Fibroblast of the conjunctiva (primary cell): ENCODE results near the gene SLC6A12.

ENCODE experiments used
- DNase-seq: peaks from one replicate; pipeline ENCODE4 v3.0.0-alpha.2; 2010; ENCODE audit warnings: low read depth

Gene SLC6A12

GRCh38 chr12:215116-215515 lies 1.2 kb upstream of the SLC6A12 start:
- no peak for DNase-seq

GRCh38 chr12:213527-213932 lies 427 bp downstream of the SLC6A12 start:
- no peak for DNase-seq

DNA sequence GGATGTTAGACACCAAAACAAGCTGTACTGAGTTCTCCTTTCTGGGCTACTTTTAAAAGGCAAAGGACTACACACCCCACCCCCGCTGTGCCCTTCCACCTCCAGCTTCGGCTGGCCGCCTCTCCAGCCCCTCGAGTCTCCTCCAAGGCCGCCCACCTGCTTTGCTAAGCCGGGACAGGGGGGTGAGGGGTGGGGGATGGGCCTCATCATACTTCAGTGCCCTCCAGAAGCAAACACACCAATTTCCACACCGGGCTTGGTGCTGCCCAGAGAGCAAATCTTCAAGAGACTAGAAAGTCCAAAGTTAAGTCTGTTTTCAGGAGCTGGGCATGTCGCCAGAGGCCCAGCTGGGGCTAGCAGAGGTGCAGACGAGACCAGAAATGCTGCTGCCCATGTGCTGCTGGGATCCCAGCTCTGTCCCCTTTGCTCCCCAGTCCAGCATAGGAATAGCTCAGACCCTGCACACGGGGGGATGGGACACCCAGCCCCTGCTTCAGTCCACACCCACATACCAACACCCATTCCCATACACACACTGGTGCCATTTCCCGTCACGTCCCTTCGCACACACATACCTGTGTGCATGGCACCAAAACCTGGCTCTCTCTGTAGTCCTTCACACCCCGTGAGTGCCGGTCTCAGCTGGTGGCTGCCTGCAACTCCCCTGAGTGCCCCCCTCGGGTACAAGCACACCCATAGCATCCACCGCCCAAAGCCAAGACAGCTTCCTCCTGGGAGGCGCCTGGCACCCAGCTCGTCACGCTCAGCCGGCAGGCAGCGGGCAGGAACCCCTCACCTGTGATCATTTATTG lies 1.0 kb downstream of the SLC6A12 start:
- no peak for DNase-seq

- DNase-seq = no peak
Observed at GRCh38 chr12:212415-212714, 1.6 kb downstream of the SLC6A12 start.

DNA sequence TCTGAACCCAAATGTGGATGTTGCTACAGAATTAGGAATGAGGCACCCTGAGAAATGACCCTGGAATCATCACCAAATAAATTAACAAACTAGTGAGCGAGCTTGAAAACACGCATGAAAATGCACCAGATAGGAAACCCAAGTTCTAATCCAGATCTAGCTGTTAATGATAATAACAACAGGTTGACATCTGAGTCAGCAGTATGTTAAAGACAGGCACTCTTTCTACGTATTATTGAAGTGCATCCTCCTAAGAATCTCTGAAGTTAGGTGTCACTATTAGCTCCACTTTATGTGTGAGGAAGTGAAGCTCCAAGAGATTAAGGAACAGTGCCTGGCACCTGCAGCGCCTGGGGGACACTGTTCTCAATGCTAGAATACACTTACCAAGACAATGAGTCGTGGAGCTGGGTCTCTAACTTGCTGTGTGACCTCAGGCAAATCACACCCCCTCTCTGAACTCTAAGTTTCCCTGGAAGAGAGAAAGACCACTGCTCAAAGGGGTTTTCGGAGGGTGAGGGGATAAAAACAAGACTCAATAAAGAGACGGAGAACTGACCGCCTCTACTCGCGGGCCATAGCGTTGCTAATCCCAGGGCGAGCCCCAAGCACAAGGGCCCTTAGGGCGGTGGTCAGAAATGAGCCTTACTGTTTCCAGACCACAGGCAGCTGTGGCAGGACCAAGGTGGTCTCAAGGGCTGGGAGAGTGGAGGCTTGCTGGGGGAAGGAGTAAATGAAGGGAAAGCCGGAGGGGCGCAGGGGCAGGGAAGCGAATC lies 2.1 kb downstream of the SLC6A12 start:
- no peak for DNase-seq

GRCh38 chr12:211142-211465 lies 2.9 kb downstream of the SLC6A12 start:
- no peak for DNase-seq

- no peak for DNase-seq
Observed at GRCh38 chr12:210277-211141, 3.4 kb downstream of the SLC6A12 start.

GRCh38 chr12:209851-210250 lies 4.1 kb downstream of the SLC6A12 start:
- DNase-seq = no peak

- DNase-seq = no peak
Observed at GRCh38 chr12:209246-209645, 4.7 kb downstream of the SLC6A12 start.

GRCh38 chr12:208813-209212 lies 5.1 kb downstream of the SLC6A12 start:
- DNase-seq = no peak

DNA sequence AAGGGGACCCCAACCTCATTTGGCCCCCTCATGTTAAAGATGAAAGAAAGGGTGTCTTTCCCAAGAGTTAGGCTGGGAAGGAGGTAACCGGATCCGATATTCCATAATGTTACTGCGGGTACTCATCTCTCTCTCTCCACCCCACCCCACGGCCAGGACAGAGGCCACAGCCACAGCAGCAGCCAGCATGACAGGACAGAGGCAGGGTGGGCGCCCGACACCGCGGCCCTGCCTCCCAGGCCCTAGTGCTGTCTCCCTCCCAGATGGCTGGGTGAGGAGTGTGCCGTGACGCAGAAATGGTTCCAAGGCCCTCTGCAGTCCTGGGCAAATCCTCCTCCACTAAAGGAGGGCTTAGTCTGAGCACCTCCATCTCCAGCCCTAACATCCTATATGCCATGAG lies 6.2 kb downstream of the SLC6A12 start:
- DNase-seq = no peak

DNA sequence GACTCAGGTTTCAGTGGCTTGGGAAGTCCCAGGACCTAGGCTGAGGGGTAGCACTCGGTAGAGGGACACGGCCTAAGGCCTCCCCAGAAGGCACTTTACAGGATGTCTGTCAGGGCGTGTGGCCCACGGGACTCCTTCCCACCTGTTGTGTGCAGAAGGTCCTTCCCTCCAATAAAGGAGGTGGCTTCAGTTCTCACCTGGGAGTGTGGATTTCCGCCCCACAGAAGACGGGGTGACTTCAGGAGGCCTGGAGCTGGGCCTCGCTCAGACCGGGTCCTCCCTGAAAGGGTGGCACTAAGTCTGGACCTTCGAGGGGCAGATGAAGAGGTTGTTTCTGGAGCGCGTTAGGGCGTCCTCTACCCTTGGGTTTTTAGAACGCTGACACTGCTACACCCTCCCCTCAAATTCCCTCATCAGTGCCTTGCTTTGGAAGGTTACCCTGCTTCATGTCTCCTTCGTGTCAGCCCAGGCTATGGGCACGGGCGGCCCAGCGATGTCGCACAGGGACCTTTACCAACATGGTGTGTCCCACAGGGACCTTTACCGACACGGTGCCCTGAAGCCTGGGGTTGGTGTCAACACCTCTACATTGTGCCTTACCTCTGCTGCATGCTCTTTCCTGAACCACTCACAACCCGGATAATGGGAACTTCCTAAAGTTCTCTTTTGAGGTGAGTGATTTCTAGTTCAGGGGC lies 7.1 kb downstream of the SLC6A12 start:
- DNase-seq = no peak

- no peak for DNase-seq
Observed at GRCh38 chr12:205026-205425, 8.9 kb downstream of the SLC6A12 start.

GRCh38 chr12:204261-204678 lies 9.7 kb downstream of the SLC6A12 start:
- DNase-seq = no peak

- no peak for DNase-seq
Observed at GRCh38 chr12:203462-204260, 10.3 kb downstream of the SLC6A12 start.

DNA sequence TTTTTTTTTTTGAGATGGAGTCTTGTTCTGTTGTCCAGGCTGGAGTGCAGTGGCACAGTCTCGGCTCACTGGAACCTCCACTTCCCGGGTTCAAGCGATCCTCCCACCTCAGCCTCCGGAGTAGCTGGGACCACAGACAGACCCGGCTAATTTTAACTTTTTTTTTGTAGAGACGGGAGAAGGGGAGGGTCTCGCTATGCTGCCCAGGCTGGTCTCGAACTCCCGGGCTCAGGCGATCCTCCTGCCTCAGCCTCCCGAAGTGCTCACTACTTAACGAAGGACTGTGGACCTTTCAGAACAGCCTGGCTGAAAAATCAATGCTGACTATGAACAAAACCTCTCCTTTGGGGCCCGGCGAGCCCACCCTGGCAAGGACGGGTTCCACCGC lies 10.9 kb downstream of the SLC6A12 start:
- no peak for DNase-seq

GRCh38 chr12:202081-202731 lies 11.8 kb downstream of the SLC6A12 start:
- DNase-seq = no peak

- DNase-seq = no peak
Observed at GRCh38 chr12:201361-201760, 12.6 kb downstream of the SLC6A12 start.

- DNase-seq = no peak
Observed at GRCh38 chr12:198705-199104, 15.3 kb downstream of the SLC6A12 start.

- DNase-seq = no peak
Observed at GRCh38 chr12:197911-198695, 15.9 kb downstream of the SLC6A12 start.
